HepG2 (cell line): ENCODE measurements around the gene SYNGR2. TPM values are rescaled to one million over a fixed set of nuclear protein-coding genes. Genes with fewer than 3 reads are reported as not detected.

Experiments
- ATF5 ChIP-seq: sonication (generic); formaldehyde crosslinking; IDR thresholded peaks from 2 replicates; pipeline ENCODE4 v1.4.0; 2020; ENCODE audit warnings: mild to moderate bottlenecking, low read depth, missing genetic modification reagents
- BRCA1 ChIP-seq: sonication (generic); formaldehyde crosslinking; IDR thresholded peaks from 2 replicates; pipeline ENCODE4 v1.4.0; 2020; ENCODE audit warnings: missing genetic modification reagents
- EHMT2 ChIP-seq: fragments of 200-600 bp; sonication (generic); IDR thresholded peaks from 2 replicates; pipeline ENCODE4 v1.7.0; 2017; ENCODE audit warnings: antibody characterized with exemption, low read depth, low read length, borderline replicate concordance
- ETV5 ChIP-seq: IDR thresholded peaks from 2 replicates; pipeline ENCODE4 v1.6.1; 2018; ENCODE audit warnings: missing biosample characterization, missing genetic modification reagents, inconsistent platforms, borderline replicate concordance
- HMG20B ChIP-seq: conservative IDR thresholded peaks from 2 replicates; pipeline ENCODE4 v1.6.1; 2016; ENCODE audit warnings: missing genetic modification reagents, missing compliant biosample characterization
- MNT ChIP-seq: fragments of 450-650 bp; IDR thresholded peaks from 2 replicates; pipeline ENCODE4 v1.6.1; 2016
- PHF5A ChIP-seq: IDR thresholded peaks from one replicate; pipeline ENCODE4 v1.6.1; 2018; ENCODE audit warnings: low read depth, missing genetic modification reagents; ENCODE audit not compliant: unreplicated experiment
- SOX13 ChIP-seq, 3 experiments: fragments of 450-650 bp in 1 of 3; sonication (generic) in 1 of 3; formaldehyde crosslinking in 1 of 3; IDR thresholded peaks in 2 of 3; conservative IDR thresholded peaks in 1 of 3; 2 replicates each; pipeline versions ENCODE4 v1.5.0 to v1.6.1; 2016 to 2020; ENCODE audit warnings: antibody characterized with exemption in 1 of 3, mild to moderate bottlenecking in 1 of 3, missing compliant biosample characterization in 1 of 3, missing genetic modification reagents in 1 of 3, moderate library complexity in 1 of 3
- SP1 ChIP-seq, 2 experiments: fragments of 450-650 bp in 1 of 2; sonication (generic) in 1 of 2; formaldehyde crosslinking in 1 of 2; IDR thresholded peaks; 2 replicates each; pipeline versions ENCODE4 v1.4.0 to v1.6.1; 2016 to 2020; ENCODE audit warnings: missing genetic modification reagents in 1 of 2
- TFE3 ChIP-seq: IDR thresholded peaks from 2 replicates; pipeline ENCODE4 v1.6.1; 2016
- ZBTB39 ChIP-seq: sonication (generic); formaldehyde crosslinking; IDR thresholded peaks from 2 replicates; pipeline ENCODE4 v1.5.0; 2020; ENCODE audit warnings: missing genetic modification reagents
- ZGPAT ChIP-seq: IDR thresholded peaks from 2 replicates; pipeline ENCODE4 v1.6.1; 2016; ENCODE audit warnings: mild to moderate bottlenecking
- ZNF30 ChIP-seq: sonication (generic); formaldehyde crosslinking; IDR thresholded peaks from 2 replicates; pipeline ENCODE4 v1.5.0; 2020; ENCODE audit warnings: mild to moderate bottlenecking, missing genetic modification reagents
- ZNF337 ChIP-seq: sonication (generic); formaldehyde crosslinking; IDR thresholded peaks from 2 replicates; pipeline ENCODE4 v1.5.1; 2020; ENCODE audit warnings: missing genetic modification reagents, low read depth, mild to moderate bottlenecking, borderline replicate concordance
- ZNF441 ChIP-seq: sonication (generic); formaldehyde crosslinking; IDR thresholded peaks from 2 replicates; pipeline ENCODE4 v1.7.0; 2021; ENCODE audit warnings: missing genetic modification reagents, borderline replicate concordance
- ZNF558 ChIP-seq: sonication (generic); formaldehyde crosslinking; IDR thresholded peaks from 2 replicates; pipeline ENCODE4 v1.9.0; 2022; ENCODE audit warnings: mild to moderate bottlenecking, missing genetic modification reagents, borderline replicate concordance
- polyA plus RNA-seq, 8 experiments: library from polyadenylated mRNA; depleted of rRNA in 3 of 8; stranded (reverse) in 7 of 8; unstranded in 1 of 8; fragments of >200 nt; fragmentation: Illumina TruSeq in 4 of 8; extraction: Trizol in 4 of 8; gene quantifications; 2 replicates each; pipeline versions ENCODE4 v1.2.1 to v1.2.3, GENCODE V29; 2011 to 2016; ENCODE audit warnings: low read depth in 4 of 8, missing spikeins in 1 of 8, mixed read lengths in 1 of 8; ENCODE audit not compliant: insufficient read depth in 1 of 8
- total RNA-seq, 5 experiments: library from RNA; depleted of rRNA; stranded (reverse); fragments of >200 nt; fragmentation: Illumina TruSeq; extraction: Trizol; gene quantifications; 2 replicates each; pipeline ENCODE4 v1.2.3, GENCODE V29; 2016; ENCODE audit warnings: low read depth in 1 of 5
- TF ChIP-seq, protein P1 (sequence below): sonication (generic); formaldehyde crosslinking; IDR thresholded peaks from 2 replicates; pipeline ENCODE4 v1.8.0; 2022; ENCODE audit warnings: missing genetic modification reagents, mild to moderate bottlenecking, borderline replicate concordance

SYNGR2 gene
- total and polyA plus RNA-seq, 2 of the 13 experiments (the other 11 are each of a cell fraction or from before 2014, with no cell fraction given): 46.7 to 170 TPM

- TF ChIP-seq MNT: no peak
- no peak for TF ChIP-seq BRCA1 (CRISPR knock-in tag)
- TF ChIP-seq ZNF558: no peak
- no peak for TF ChIP-seq PHF5A (CRISPR knock-in tag)
- no peak for TF ChIP-seq EHMT2
- TF ChIP-seq TFE3 (CRISPR knock-in tag): peak; percentile 90
- peak; percentile 98 for TF ChIP-seq ETV5 (CRISPR knock-in tag)
- no peak for TF ChIP-seq ZNF337 (CRISPR knock-in tag)
- no peak for TF ChIP-seq SOX13 (IDR thresholded peaks at IDR 0.05)
- peak in 1 of 2 experiments; percentile 29; a peak in 1 of 4 replicates for TF ChIP-seq SOX13 (CRISPR knock-in tag; conservative IDR thresholded peaks at IDR 0.05 in 1 of 2, IDR thresholded peaks at IDR 0.05 in 1 of 2)
- TF ChIP-seq, protein P1, sequence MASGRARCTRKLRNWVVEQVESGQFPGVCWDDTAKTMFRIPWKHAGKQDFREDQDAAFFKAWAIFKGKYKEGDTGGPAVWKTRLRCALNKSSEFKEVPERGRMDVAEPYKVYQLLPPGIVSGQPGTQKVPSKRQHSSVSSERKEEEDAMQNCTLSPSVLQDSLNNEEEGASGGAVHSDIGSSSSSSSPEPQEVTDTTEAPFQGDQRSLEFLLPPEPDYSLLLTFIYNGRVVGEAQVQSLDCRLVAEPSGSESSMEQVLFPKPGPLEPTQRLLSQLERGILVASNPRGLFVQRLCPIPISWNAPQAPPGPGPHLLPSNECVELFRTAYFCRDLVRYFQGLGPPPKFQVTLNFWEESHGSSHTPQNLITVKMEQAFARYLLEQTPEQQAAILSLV (CRISPR knock-in tag): peak; percentile 56; the same call in 1 of the 2 replicates
- TF ChIP-seq ZGPAT: peak; percentile 64; the same call in 1 of the 2 replicates
- TF ChIP-seq ZNF30: no peak
- TF ChIP-seq ATF5 (CRISPR knock-in tag): no peak
- no peak for TF ChIP-seq SP1 (IDR thresholded peaks at IDR 0.05)
- TF ChIP-seq SP1 (CRISPR knock-in tag; IDR thresholded peaks at IDR 0.05): no peak
- TF ChIP-seq HMG20B (CRISPR knock-in tag): no peak
- 0 out of 2 replicates have a peak, but pooled peaks have one; percentile 72 for TF ChIP-seq ZNF441
- TF ChIP-seq ZBTB39 (CRISPR knock-in tag): no peak
Observed at GRCh38 chr17:78130437-78131101, 37.8 kb upstream of the SYNGR2 start, which contains the start of gene TMC8 (continued).
